Islet precursor cell (in vitro differentiated cells): ENCODE data around the gene RHEX.

Experiments
- DNase-seq: peaks from one replicate; pipeline ENCODE4 v3.0.0-alpha.2; 2018

RHEX gene

DNA sequence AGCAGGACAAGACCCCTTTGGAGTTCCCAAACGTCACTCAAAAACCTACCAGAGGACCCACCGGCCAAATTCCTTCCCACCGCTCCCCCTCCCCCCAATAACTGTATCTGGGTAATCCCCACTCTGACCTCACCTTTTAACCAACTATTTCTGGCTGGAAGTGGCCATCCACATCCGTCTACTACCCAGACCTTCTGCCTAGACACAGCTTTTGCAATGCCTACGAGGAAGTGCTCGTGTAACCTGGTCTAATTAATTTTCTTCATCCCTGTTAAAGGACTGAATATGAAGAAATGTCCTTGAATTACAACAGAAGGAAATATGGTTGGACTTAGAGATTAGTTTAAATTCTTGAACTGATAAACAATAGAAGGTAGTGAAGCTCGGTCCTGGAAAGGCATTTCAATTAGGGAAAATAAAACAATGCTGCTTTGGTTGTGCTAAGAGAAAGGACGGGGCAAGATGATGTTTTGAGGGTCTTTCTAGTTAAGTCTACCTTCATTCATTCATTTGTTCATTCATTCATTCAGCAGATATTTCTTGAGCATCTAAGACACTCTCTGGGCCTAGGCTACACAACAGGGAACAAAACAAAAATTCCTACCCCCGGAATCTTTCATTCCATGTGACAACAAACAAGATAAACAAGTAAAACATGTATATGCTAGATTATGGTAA lies 45.4 kb downstream of the RHEX start:
- no peak for DNase-seq

GRCh38 chr1:206100226-206100815 lies 47.3 kb downstream of the RHEX start:
- no peak for DNase-seq

DNA sequence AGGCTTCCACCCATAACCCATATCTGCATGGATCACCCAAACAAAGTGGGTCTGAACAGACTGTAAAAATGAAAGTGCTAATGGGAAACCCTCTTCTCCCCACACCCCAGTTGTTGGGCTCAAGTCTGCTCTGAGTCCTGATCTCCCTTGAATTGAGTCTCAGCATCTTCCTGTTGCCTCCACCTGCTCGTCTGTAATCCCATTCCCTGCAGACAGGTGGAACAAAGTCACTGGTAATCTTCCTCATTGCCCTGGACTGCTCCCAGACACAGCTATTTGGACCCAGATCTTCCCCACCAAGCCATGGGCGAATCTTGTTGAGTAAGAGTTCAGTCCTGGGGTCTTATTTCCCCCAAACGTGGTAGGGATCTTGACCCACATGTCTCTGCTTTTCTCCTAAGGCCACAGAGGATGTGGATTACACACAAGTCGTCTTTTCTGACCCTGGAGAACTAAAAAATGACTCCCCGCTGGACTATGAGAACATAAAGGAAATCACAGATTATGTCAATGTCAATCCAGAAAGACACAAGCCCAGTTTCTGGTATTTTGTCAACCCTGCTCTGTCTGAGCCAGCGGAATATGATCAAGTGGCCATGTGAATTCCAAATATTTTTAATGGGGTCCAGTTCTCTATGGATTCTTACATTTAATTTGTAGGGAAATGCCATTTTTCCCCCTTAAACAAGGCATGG lies 48.5 kb downstream of the RHEX start:
- DNase-seq = no peak

- DNase-seq = no peak
Observed at GRCh38 chr1:206102292-206102936, 49.4 kb downstream of the RHEX start.

DNA sequence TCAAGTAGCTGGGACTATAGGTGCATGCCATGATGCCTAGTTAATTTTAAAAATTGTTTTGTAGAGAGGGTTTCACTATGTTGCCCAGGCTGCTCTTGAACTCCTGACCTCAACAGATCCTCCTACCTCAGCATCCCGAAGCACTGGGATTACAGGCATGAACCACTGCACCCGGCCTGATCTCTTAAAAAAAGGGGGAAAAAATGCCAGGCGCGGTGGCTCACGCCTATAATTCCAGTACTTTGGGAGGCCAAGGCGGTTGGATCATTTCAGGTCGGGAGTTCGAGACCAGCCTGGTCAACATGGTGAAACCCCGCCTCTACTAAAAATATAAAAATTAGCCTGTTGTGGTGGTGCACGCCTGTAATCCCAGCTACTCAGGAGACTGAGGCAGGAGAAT lies 51.0 kb downstream of the RHEX start:
- DNase-seq = no peak

DNA sequence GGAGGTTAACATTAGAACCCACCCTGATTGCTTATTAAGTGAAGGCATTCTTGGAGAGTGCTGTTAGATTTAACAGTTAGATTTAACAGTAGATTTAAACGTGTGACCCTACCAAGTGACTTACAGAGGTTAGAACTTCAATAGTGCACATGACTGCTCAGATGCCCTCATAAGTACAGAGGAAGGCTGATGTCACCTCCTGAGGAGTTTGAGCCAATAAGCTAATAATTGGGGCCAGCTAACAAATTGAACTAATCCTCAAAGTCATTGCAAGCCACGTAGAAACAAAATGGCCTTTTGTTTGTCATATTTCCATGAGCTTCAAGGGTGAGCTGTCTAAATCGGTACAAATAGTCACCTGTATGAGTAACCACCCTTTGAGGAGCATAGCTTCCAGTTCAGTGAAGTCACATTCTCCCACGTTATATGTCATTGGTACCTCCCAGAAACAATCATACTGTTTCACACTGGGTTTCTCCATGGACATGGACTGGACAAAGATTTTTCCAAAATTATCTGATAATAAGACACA lies 52.6 kb downstream of the RHEX start:
- DNase-seq = no peak

- peak; percentile 90 for DNase-seq
Observed at GRCh38 chr1:206106328-206107167, 53.6 kb downstream of the RHEX start.

- DNase-seq = no peak
Observed at GRCh38 chr1:206107168-206107544, 54.2 kb downstream of the RHEX start.

GRCh38 chr1:206108635-206109034 lies 55.7 kb downstream of the RHEX start:
- no peak for DNase-seq

DNA sequence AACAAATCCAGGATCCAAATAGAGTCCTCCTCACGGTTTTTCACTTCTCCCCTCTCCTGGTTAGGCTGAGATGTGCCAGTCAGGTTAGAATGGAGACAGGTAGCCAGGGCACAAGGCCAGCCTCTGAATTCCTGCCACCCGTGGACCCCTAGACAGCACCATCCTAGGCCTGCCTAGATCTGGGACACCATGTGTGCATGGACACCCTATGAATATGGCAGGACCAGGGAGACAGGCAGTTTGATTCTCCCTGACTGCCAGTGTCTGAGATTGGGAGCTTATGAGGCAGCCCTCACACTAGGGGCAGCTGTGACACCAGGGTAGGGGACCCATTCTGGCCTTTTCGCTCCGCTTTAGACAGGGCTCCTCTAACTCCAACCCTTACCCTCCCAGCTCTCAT lies 56.7 kb downstream of the RHEX start:
- no peak for DNase-seq

GRCh38 chr1:206110161-206110560 lies 57.2 kb downstream of the RHEX start:
- no peak for DNase-seq

GRCh38 chr1:206110820-206111219 lies 57.8 kb downstream of the RHEX start:
- DNase-seq = no peak

DNA sequence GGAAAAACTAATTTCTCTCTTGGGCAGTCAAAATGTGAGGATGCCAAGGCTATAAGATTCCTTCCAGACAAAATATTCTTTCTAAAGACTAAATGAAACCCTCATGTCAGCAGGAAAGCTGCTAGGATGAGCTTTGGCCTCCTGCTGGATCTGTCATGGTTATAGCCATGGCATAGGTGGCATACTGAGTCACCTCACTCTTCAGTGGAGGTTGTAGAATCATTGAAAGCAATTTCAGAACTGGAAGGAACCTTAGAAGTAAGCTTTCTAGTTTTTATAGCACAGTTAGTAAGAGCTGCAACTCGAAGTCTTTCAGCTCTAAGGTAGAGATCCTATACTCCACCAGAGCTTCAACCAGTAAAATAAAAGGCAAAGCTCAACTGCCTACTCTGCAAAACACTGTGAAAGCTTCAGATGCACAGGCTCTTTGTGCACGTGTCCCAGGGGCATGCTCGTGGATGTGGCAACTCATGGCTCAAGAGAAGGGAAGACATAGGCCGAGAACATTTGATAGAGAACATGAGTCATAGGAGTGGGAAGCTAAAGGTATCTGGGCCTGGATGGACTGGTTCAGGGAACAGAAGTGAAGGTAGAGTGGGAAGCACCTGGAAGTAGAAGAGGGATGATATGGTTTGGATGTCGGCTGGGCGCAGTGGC lies 58.4 kb downstream of the RHEX start:
- DNase-seq = no peak

DNA sequence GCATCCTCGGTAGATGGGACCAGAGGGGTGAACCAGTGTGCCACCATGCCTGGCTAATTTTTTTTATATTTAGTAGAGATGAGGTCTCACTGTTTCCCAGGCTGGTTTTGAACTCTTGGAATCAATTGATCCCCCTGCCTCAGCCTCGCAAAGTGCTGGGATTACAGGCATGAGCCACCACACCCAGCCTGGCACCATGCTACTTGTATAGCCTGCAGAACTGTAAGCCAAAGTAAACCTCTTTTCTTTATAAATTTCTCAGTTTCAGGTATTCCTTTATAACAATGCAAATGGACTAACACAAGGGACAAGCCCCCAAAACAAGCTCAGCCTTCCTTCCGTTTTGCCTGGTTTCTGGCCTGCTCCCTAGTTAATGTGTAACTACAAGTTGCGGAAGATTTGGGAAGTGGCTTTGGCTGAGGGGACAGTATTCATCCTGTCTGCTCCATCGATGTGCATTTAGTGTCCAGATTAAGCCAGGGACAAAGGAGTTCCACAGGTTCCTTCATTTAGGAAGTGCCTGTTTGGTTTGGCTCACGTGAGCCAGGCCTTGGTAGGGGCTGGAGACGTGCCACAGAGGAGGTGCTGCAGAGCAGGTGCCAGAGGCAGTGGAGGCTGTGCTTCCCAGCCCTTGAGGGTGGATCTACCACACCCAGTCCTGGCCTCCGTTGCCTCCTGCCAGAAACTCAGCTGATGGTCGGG lies 59.8 kb downstream of the RHEX start:
- DNase-seq = no peak

DNA sequence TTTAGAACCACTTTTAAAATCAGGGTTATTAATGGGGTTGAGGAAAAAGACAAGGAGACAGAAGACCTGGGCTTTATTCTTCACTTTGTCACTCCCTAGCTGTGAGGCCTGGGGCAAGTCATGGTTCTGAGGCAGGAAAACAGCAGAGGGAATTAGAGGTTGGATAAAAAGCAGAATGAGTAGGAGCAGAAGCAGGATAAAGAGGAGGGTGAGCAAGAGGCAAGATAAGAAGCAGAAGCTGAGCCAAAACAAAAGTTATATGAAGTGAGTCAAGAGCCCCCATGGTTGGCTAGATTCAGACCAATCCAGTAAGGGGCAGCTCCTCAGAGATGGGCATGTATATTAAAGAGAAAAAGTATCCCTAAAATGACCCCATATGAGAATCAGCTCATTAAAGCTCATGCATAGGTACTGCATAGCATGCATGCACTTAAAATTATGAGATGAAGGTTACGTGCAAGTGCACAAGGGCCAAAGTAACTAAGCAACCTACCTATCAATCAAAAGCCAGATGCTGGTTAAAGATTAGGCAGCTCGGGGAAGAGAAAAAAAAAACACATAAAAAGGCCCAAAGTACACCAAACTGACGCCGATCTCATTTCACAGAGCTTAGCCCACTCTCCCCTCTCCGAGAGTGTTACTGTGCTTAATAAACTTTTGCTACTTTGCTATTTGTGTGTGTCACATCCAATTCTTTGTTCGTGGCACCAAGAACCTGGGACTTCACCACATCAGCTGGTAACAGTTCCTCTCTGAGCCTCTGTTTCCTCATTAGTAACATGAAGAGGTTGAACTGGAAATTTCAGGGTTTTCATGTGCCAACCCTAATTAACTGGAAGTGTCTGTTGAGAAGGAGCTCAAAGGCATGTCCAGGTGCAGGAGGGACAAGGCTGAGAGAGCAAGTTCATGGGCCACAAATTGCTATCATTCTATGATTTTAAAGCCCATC lies 62.0 kb downstream of the RHEX start:
- no peak for DNase-seq

DNA sequence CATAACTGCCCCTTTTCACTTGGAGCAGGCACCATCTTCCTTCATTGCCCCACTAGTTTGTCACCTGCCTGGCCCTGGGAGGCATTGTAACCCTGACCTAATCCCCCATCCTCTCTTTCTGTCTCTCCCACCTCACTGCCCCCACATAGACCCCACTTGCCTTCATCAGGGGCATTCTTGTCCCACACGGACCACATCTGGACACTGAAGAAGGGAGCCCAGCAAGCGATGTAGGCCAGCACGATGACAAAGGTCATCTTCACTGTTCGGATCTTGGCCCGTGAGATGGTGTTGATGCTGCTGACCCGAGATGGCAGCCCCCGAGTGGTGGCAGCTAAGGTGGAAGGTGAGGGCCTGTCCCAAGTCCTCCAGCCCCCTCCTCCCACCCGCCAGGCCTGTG lies 62.8 kb downstream of the RHEX start:
- no peak for DNase-seq

GRCh38 chr1:206116191-206116872 lies 63.4 kb downstream of the RHEX start:
- DNase-seq = no peak

DNA sequence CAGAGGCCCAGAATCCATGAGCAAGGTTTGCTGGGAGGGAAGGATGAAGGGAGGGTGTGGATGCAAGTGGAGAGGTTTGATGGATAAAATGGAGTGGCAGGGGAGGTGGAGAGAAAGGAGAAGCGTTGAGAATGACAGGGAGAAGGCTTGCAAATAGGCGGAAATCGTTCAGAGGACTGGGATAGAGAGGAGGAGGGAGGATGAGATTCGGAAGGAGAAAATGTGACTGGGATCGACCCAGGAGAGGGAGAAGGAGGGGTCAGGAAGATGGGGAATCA lies 63.8 kb downstream of the RHEX start:
- no peak for DNase-seq

DNA sequence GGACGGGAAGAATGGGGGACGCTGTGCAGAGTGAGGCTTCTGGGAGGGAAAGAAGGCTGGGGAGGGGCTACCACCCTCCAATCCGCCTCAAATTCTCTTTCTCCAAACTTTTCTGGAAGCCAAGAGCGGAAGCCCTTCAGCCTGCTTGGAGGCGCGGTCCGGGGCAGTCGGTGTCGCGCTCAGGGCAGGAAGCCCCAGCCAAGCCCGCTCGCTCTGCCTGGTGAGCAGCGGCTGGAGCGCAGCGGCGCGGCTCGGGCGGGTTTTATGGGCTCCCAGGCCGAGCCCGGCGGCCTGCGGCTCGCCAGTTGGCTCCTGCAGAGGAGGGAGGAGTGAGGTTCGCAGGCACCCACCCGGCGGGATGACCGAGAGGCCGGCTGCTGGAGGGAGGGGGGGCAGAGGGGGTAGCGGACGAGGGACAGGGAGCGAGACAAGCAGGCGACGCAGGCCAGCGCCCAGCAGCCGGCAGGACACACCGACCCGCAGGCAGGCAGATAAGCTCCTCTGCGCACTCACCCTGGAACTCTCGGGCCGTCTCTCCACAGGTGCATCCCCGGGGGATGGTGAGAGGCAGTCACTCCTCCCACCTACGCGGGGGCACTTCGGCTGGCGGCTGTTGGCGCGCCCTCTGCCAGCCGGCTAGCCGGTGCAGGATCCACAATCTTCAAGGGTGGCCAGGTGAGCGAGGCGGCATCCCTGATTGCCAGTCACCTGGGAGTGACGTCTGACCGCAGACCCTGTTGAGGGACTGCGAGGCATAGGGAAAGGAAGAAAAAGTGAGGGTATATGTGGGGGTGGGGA lies 64.4 kb downstream of the RHEX start, which contains the start of gene AVPR1B:
TSS of gene AVPR1B (minus strand) at position 238 of the 798 bp plus-strand sequence. CDS start 498 bp downstream, outside the sequence.
- DNase-seq = peak; percentile 83
